Measurements from ENCODE around the gene TPO. TPM values are rescaled to one million over a fixed set of nuclear protein-coding genes. Genes with fewer than 3 reads are reported as not detected.

The TPO gene
- total RNA-seq, 1 experiment from 2014 or later, result not detected

DNA sequence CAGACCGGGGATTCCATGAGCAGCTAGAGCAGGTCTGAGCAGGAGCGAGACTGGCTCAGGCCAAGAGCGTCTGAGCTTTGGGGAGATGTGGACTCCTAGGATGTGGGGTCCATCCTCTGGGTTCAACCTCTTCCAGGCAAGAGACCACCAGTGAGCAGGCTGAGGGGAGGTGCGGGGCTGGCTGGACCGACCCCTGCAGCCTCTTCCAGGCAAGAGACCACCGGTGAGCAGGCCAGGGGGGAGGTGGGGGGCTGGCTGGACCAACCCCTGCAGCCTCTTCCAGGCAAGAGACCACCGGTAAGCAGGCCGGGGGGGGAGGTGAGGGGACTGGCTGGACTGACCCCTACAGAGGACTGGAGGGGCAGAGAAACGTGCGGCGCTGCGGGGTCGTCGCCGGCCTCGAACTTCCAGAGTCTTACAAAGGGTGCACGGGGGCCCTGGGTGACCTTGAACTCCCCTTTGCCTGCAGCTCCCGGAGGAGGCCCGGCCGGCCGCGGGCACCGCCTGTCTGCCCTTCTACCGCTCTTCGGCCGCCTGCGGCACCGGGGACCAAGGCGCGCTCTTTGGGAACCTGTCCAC is 63.4 kb downstream of the TPO start:
- intact Hi-C loops (cut with micrococcal nuclease; ENCODE audit: unreplicated experiment), result no loop called here
- CTCF ChIA-PET, result interaction anchor here (0.6 kb wide), 1 partner anchor 13 kb away, joined by 3 read pairs; no protein-coding TSS in a partner anchor
- Histone ChIP-seq H3K4me3 (ENCODE audit: low read depth in 2 of 2, low read length in 2 of 2) (no peak overlapping the region), H3K27ac (ENCODE audit: low read length) (no peak overlapping the region), H3K27me3 (ENCODE audit: control insufficient read depth, insufficient read depth, low read length) (no peaks in the 10 kb centered on the region), H3K9me3 (ENCODE audit: control insufficient read depth, insufficient read depth, low read depth, low read length) (no peaks in the 10 kb centered on the region), H3K4me1 (ENCODE audit: control insufficient read depth, insufficient read depth, low read length) (no peaks in the 10 kb centered on the region), H3K36me3 (ENCODE audit: control insufficient read depth, insufficient read depth, low read length) (no peaks in the 10 kb centered on the region)
- in situ Hi-C loops (cut with HindIII; ENCODE audit: low pct_unique_long_range_greater_than_20kb, low sequenced_read_pairs), result no loop called here
- TF ChIP-seq REST (IDR thresholded peaks at IDR 0.05; ENCODE audit: insufficient read depth in 1 of 2, low read depth in 2 of 2, low read length in 1 of 2) (no peak), POLR2AphosphoS5 (IDR thresholded peaks at IDR 0.05; ENCODE audit: low read depth, low read length) (no peak), SIN3A (IDR thresholded peaks at IDR 0.05; ENCODE audit: borderline replicate concordance, insufficient read depth, low read depth, low read length) (no peak)
- POLR2A ChIA-PET, result no interaction called here
- no peak for DNase-seq (ENCODE audit: low read depth, low spot score)
- no TSS peak for BruUV-seq (replicated peaks)
- ATAC-seq, result no peak

- DNase-seq (ENCODE audit: low read depth, low spot score), result no peak
- CTCF ChIA-PET, result no interaction called here
- Histone ChIP-seq H3K36me3 (ENCODE audit: control insufficient read depth, insufficient read depth, low read length) (no peaks in the 10 kb centered on the region), H3K4me3 (ENCODE audit: low read depth in 2 of 2, low read length in 2 of 2) (no peak overlapping the region), H3K4me1 (ENCODE audit: control insufficient read depth, insufficient read depth, low read length) (no peaks in the 10 kb centered on the region), H3K9me3 (ENCODE audit: control insufficient read depth, insufficient read depth, low read depth, low read length) (no peaks in the 10 kb centered on the region), H3K27me3 (ENCODE audit: control insufficient read depth, insufficient read depth, low read length) (no peaks in the 10 kb centered on the region), H3K27ac (ENCODE audit: low read length) (no peak overlapping the region)
- no peak for ATAC-seq
- POLR2A ChIA-PET, result no interaction called here
- BruUV-seq (replicated peaks), result no TSS peak
- in situ Hi-C loops (cut with HindIII; ENCODE audit: low pct_unique_long_range_greater_than_20kb, low sequenced_read_pairs), result no loop called here
- intact Hi-C loops (cut with micrococcal nuclease; ENCODE audit: unreplicated experiment), result no loop called here
- no peak for TF ChIP-seq SIN3A (IDR thresholded peaks at IDR 0.05; ENCODE audit: borderline replicate concordance, insufficient read depth, low read depth, low read length)
- no peak for TF ChIP-seq REST (IDR thresholded peaks at IDR 0.05; ENCODE audit: insufficient read depth in 1 of 2, low read depth in 2 of 2, low read length in 1 of 2)
- TF ChIP-seq TCF7L2 (IDR thresholded peaks at IDR 0.05; ENCODE audit: low read depth, low read length), result no peak
- no peak for TF ChIP-seq POLR2AphosphoS5 (IDR thresholded peaks at IDR 0.05; ENCODE audit: low read depth, low read length)
- TF ChIP-seq, protein P1, sequence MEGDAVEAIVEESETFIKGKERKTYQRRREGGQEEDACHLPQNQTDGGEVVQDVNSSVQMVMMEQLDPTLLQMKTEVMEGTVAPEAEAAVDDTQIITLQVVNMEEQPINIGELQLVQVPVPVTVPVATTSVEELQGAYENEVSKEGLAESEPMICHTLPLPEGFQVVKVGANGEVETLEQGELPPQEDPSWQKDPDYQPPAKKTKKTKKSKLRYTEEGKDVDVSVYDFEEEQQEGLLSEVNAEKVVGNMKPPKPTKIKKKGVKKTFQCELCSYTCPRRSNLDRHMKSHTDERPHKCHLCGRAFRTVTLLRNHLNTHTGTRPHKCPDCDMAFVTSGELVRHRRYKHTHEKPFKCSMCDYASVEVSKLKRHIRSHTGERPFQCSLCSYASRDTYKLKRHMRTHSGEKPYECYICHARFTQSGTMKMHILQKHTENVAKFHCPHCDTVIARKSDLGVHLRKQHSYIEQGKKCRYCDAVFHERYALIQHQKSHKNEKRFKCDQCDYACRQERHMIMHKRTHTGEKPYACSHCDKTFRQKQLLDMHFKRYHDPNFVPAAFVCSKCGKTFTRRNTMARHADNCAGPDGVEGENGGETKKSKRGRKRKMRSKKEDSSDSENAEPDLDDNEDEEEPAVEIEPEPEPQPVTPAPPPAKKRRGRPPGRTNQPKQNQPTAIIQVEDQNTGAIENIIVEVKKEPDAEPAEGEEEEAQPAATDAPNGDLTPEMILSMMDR (IDR thresholded peaks at IDR 0.05), result no peak
These were observed 64.2 kb downstream of the TPO start for GRCh38 chr2:1477196-1478040.

Data from Panc1 (cell line).